ENCODE results near the gene FUOM.

GRCh38 chr10:133403359-133403758, 45.5 kb upstream of the FUOM start:
- TF ChIP-seq CTCF (IDR thresholded peaks at IDR 0.05) (no peak), POLR2A (IDR thresholded peaks at IDR 0.05) (no peak)
